Measurements from ENCODE around the gene MATN4. TPM values are rescaled to one million over a fixed set of nuclear protein-coding genes. Genes with fewer than 3 reads are reported as not detected.

MATN4 gene
- total RNA-seq, 1 experiment from 2014 or later, result 1.9 TPM

GRCh38 chr20:45297786-45298497 lies 10.2 kb downstream of the MATN4 start:
- Mint-ChIP-seq H3K4me1 (0 out of 2 replicates have a peak, but pooled peaks cover 3% of the 10 kb centered on the region), H3K9me3 (peaks cover 13% of the 10 kb centered on the region), H3K4me3 (no peak overlapping the region), H3K27ac (no peak overlapping the region), H3K27me3 (ENCODE audit: low read depth) (peaks cover 30% of the 10 kb centered on the region), H3K36me3 (peaks cover 15% of the 10 kb centered on the region)
- TF ChIP-seq JAZF1 (CRISPR knock-in tag; IDR thresholded peaks at IDR 0.05) (no peak), MAX (CRISPR knock-in tag; IDR thresholded peaks at IDR 0.05) (no peak), ZNF532 (CRISPR knock-in tag; IDR thresholded peaks at IDR 0.05; ENCODE audit: borderline replicate concordance) (no peak), ZNF281 (CRISPR knock-in tag; IDR thresholded peaks at IDR 0.05) (no peak), ZNF512 (CRISPR knock-in tag; IDR thresholded peaks at IDR 0.05; ENCODE audit: borderline replicate concordance) (no peak), GRHL2 (CRISPR knock-in tag; IDR thresholded peaks at IDR 0.05; ENCODE audit: insufficient replicate concordance, severe bottlenecking) (no peak), ZNF121 (CRISPR knock-in tag; IDR thresholded peaks at IDR 0.05) (no peak), ZBTB21 (CRISPR knock-in tag; IDR thresholded peaks at IDR 0.05; ENCODE audit: borderline replicate concordance) (no peak), ELF4 (CRISPR knock-in tag; IDR thresholded peaks at IDR 0.05; ENCODE audit: low read depth) (no peak), TCF7 (CRISPR knock-in tag; IDR thresholded peaks at IDR 0.05; ENCODE audit: low read depth) (no peak), AFF4 (CRISPR knock-in tag; IDR thresholded peaks at IDR 0.05; ENCODE audit: borderline replicate concordance) (no peak), SOX15 (CRISPR knock-in tag; IDR thresholded peaks at IDR 0.05) (no peak), USF2 (CRISPR knock-in tag; IDR thresholded peaks at IDR 0.05) (no peak), TEAD4 (CRISPR knock-in tag; IDR thresholded peaks at IDR 0.05) (no peak)
- DNase-seq (ENCODE audit: low spot score) (no peak), ATAC-seq (no peak)
- ChIA-PET CTCF (interaction anchor here (1.3 to 2.0 kb wide), 2 partner anchors 14 to 68 kb away, joined by 3 to 4 read pairs; no protein-coding TSS in a partner anchor), POLR2A (no interaction called here)

Measured in WTC11 (cell line).